HEK293 (cell line): ENCODE results near the gene CLRN1.

Source experiments
- CTCF ChIP-seq: fragments of 450-650 bp; formaldehyde crosslinking; IDR thresholded peaks from 2 replicates; pipeline ENCODE4 v1.5.1; 2016; ENCODE audit warnings: missing biosample characterization, missing genetic modification characterization
- GFI1B ChIP-seq: fragments of 450-650 bp; formaldehyde crosslinking; IDR thresholded peaks from 2 replicates; pipeline ENCODE4 v1.5.1; 2016; ENCODE audit warnings: missing biosample characterization, missing genetic modification characterization
- KLF16 ChIP-seq: fragments of 450-650 bp; formaldehyde crosslinking; IDR thresholded peaks from 2 replicates; pipeline ENCODE4 v1.5.1; 2017; ENCODE audit warnings: missing biosample characterization, missing genetic modification characterization
- SALL2 ChIP-seq: fragments of 450-650 bp; formaldehyde crosslinking; IDR thresholded peaks from 2 replicates; pipeline ENCODE4 v1.5.0; 2017; ENCODE audit warnings: missing biosample characterization, mild to moderate bottlenecking, missing genetic modification characterization, borderline replicate concordance
- SP2 ChIP-seq: fragments of 450-650 bp; formaldehyde crosslinking; IDR thresholded peaks from 2 replicates; pipeline ENCODE4 v1.5.1; 2016; ENCODE audit warnings: missing biosample characterization, missing genetic modification characterization
- ZFP3 ChIP-seq: fragments of 450-650 bp; formaldehyde crosslinking; IDR thresholded peaks from 2 replicates; pipeline ENCODE4 v1.5.1; 2016; ENCODE audit warnings: low read depth, missing biosample characterization, missing genetic modification characterization
- ZNF121 ChIP-seq: fragments of 450-650 bp; formaldehyde crosslinking; IDR thresholded peaks from 2 replicates; pipeline ENCODE4 v1.5.1; 2016; ENCODE audit warnings: missing biosample characterization, missing genetic modification characterization
- ZNF645 ChIP-seq: fragments of 450-650 bp; formaldehyde crosslinking; IDR thresholded peaks from 2 replicates; pipeline ENCODE4; 2016; ENCODE audit warnings: missing biosample characterization, missing genetic modification characterization
- ZNF658 ChIP-seq: fragments of 450-650 bp; formaldehyde crosslinking; IDR thresholded peaks from 2 replicates; pipeline ENCODE4; 2016; ENCODE audit warnings: missing biosample characterization, missing genetic modification characterization

- TF ChIP-seq CTCF = no peak
- TF ChIP-seq SALL2 (tag by site-specific recombination) = no peak
- no peak for TF ChIP-seq ZFP3
- no peak for TF ChIP-seq KLF16 (tag by site-specific recombination)
- TF ChIP-seq ZNF645 (tag by site-specific recombination) = no peak
- TF ChIP-seq ZNF121 (tag by site-specific recombination) = no peak
- TF ChIP-seq GFI1B (tag by site-specific recombination) = no peak
- TF ChIP-seq SP2 (tag by site-specific recombination) = no peak
- TF ChIP-seq ZNF658 = no peak
These were observed 4.0 kb downstream of the CLRN1 start for GRCh38 chr3:150968341-150969035.
